CD4-positive, alpha-beta memory T cell (primary cell): ENCODE results near the gene LSM7. TPM values are rescaled to one million over a fixed set of nuclear protein-coding genes. Genes with fewer than 3 reads are reported as not detected.

Source experiments
- CTCF ChIA-PET: fragments of 350-600 bp; sonication (Branson Sonifier 250); formaldehyde crosslinking; loops from one replicate; lab custom pipeline; 2021; ENCODE audit warnings: inconsistent platforms; ENCODE audit not compliant: partially characterized antibody; lab: Charles Lee
- POLR2A ChIA-PET: fragments of 350-600 bp; sonication (Branson Sonifier 250); formaldehyde crosslinking; loops from one replicate; lab custom pipeline; 2021; ENCODE audit not compliant: partially characterized antibody; lab: Charles Lee
- DNase-seq, 5 donors: peaks; one replicate each; pipeline versions ENCODE4 v3.0.0 to v3.0.0-alpha.2; 2020 to 2022; ENCODE audit warnings: mixed read lengths in 1 of 5
- H3K27ac ChIP-seq: one replicate; pipeline ENCODE4 v1.7.0; 2013; ENCODE audit warnings: low read depth, low read length
- H3K27me3 ChIP-seq: 2 replicates; pipeline ENCODE4 v1.7.0; 2013; ENCODE audit warnings: mild to moderate bottlenecking, low read length, moderate library complexity; ENCODE audit not compliant: insufficient read depth
- H3K36me3 ChIP-seq: 2 replicates; pipeline ENCODE4 v1.7.0; 2013; ENCODE audit warnings: mild to moderate bottlenecking, low read length, moderate library complexity; ENCODE audit not compliant: insufficient read depth
- H3K4me1 ChIP-seq: 2 replicates; pipeline ENCODE4 v1.7.0; 2013; ENCODE audit warnings: mild to moderate bottlenecking, low read length, moderate library complexity; ENCODE audit not compliant: insufficient read depth
- H3K4me3 ChIP-seq, 2 donors: one replicate each; pipeline ENCODE4 v1.7.0; 2013; ENCODE audit warnings: low read length in 2 of 2, mild to moderate bottlenecking in 1 of 2
- H3K9me3 ChIP-seq, 2 donors: one replicate each; pipeline ENCODE4 v1.7.0; 2013; ENCODE audit warnings: low read length in 2 of 2, control low read depth in 1 of 2; ENCODE audit not compliant: control insufficient read depth in 1 of 2
- H3K27ac Mint-ChIP-seq, 7 donors: one replicate each; pipeline ENCODE4 v1.8.0; 2020 to 2021; ENCODE audit warnings: mixed read lengths in 7 of 7, mild to moderate bottlenecking in 6 of 7, inconsistent platforms in 3 of 7, moderate library complexity in 3 of 7
- H3K27me3 Mint-ChIP-seq, 2 donors: one replicate each; pipeline ENCODE4 v1.8.0; 2020 to 2021; ENCODE audit warnings: mixed read lengths in 2 of 2
- H3K36me3 Mint-ChIP-seq, 2 donors: one replicate each; pipeline ENCODE4 v1.8.0; 2020 to 2021; ENCODE audit warnings: mixed read lengths in 2 of 2, inconsistent platforms in 1 of 2, mild to moderate bottlenecking in 1 of 2
- H3K4me1 Mint-ChIP-seq, 4 donors: one replicate each; pipeline ENCODE4 v1.8.0; 2020 to 2021; ENCODE audit warnings: mixed read lengths in 4 of 4, mild to moderate bottlenecking in 1 of 4
- H3K4me3 Mint-ChIP-seq, 8 donors: one replicate each; pipeline ENCODE4 v1.8.0; 2020 to 2021; ENCODE audit warnings: mixed read lengths in 8 of 8, mild to moderate bottlenecking in 7 of 8, moderate library complexity in 6 of 8, inconsistent platforms in 3 of 8
- H3K9me3 Mint-ChIP-seq, 8 donors: one replicate each; pipeline ENCODE4 v1.8.0; 2020 to 2021; ENCODE audit warnings: mixed read lengths in 8 of 8, mild to moderate bottlenecking in 5 of 8, inconsistent platforms in 3 of 8, moderate library complexity in 1 of 8
- intact Hi-C: fragments of 100-400 bp; cut with micrococcal nuclease; formaldehyde crosslinking; loops from one replicate; pipeline ENCODE4 v1.15.1; 2023
- polyA plus RNA-seq, 2 donors: library from polyadenylated mRNA; unstranded; fragments of 300-500 nt; fragmentation: Illumina TruSeq; gene quantifications; one replicate each; pipeline ENCODE4 v1.2.3, GENCODE V29; 2021
- total RNA-seq, 2 experiments: library from RNA; stranded (reverse); gene quantifications; one replicate each; pipeline ENCODE4 v1.2.3, GENCODE V29; 2021

Gene LSM7
- total and polyA plus RNA-seq, 4 experiments from 2014 or later: 107 to 171 (median 137) TPM

- DNase-seq: peak in 1 of 5 donors; percentile 19
- no peaks in the 10 kb centered on the region for H3K36me3 ChIP-seq
- H3K27me3 ChIP-seq: no peaks in the 10 kb centered on the region
- no peaks in the 10 kb centered on the region for H3K9me3 Mint-ChIP-seq
- no peaks in the 10 kb centered on the region for H3K36me3 Mint-ChIP-seq
- H3K4me3 ChIP-seq: no peak within 1 kb of the TSS
- POLR2A ChIA-PET: no interaction called here
- H3K4me3 Mint-ChIP-seq: peak within 1 kb of the TSS in 1 of 8 donors; percentile 44
- no peaks in the 10 kb centered on the region for H3K9me3 ChIP-seq
- H3K27me3 Mint-ChIP-seq: peaks cover 10 to 11% of the 10 kb centered on the region in 2 donors
- intact Hi-C loops: no loop called here
- peak within 1 kb of the TSS in 1 of 7 donors; percentile 61 for H3K27ac Mint-ChIP-seq
- H3K4me1 Mint-ChIP-seq: peaks cover 3 to 5% (median 5%) of the 10 kb centered on the region in 4 donors
- CTCF ChIA-PET: no interaction called here
- no peak within 1 kb of the TSS for H3K27ac ChIP-seq
- no peaks in the 10 kb centered on the region for H3K4me1 ChIP-seq
Observed at GRCh38 chr19:2359992-2360685, 31.8 kb upstream of the LSM7 start, which contains the start of gene TMPRSS9. TMPRSS9 (plus strand) TSS chr19:2360265; CDS start chr19:2389786, 29,521 bp downstream.

GRCh38 chr19:2358548-2359173 is 30.3 kb upstream of the LSM7 start:
- no peaks in the 10 kb centered on the region for H3K4me1 ChIP-seq
- no peaks in the 10 kb centered on the region for H3K36me3 Mint-ChIP-seq
- no peaks in the 10 kb centered on the region for H3K36me3 ChIP-seq
- H3K9me3 Mint-ChIP-seq: no peaks in the 10 kb centered on the region
- CTCF ChIA-PET: no interaction called here
- peak in 1 of 5 donors; percentile 7 for DNase-seq
- POLR2A ChIA-PET: no interaction called here
- H3K27me3 Mint-ChIP-seq: peaks cover 6 to 7% of the 10 kb centered on the region in 2 donors
- no peak overlapping the region for H3K27ac ChIP-seq
- no peak overlapping the region for H3K27ac Mint-ChIP-seq
- no peak overlapping the region for H3K4me3 Mint-ChIP-seq
- no peaks in the 10 kb centered on the region for H3K27me3 ChIP-seq
- intact Hi-C loops: no loop called here
- H3K9me3 ChIP-seq: no peaks in the 10 kb centered on the region
- no peak overlapping the region for H3K4me3 ChIP-seq
- H3K4me1 Mint-ChIP-seq: peaks cover 3 to 5% (median 5%) of the 10 kb centered on the region in 4 donors

- Mint-ChIP-seq H3K27me3 (peaks cover 6 to 7% of the 10 kb centered on the region in 2 donors), H3K4me1 (peaks cover 3 to 5% (median 5%) of the 10 kb centered on the region in 4 donors), H3K36me3 (no peaks in the 10 kb centered on the region), H3K9me3 (no peaks in the 10 kb centered on the region), H3K4me3 (no peak overlapping the region), H3K27ac (no peak overlapping the region)
- CTCF ChIA-PET: no interaction called here
- Histone ChIP-seq H3K27ac (no peak overlapping the region), H3K4me3 (no peak overlapping the region), H3K36me3 (no peaks in the 10 kb centered on the region), H3K4me1 (no peaks in the 10 kb centered on the region), H3K9me3 (no peaks in the 10 kb centered on the region), H3K27me3 (no peaks in the 10 kb centered on the region)
- POLR2A ChIA-PET: no interaction called here
- intact Hi-C loops: no loop called here
- DNase-seq: peak in 1 of 5 donors; percentile 6
Observed at GRCh38 chr19:2357279-2358206, 29.2 kb upstream of the LSM7 start.

- Histone ChIP-seq H3K9me3 (no peaks in the 10 kb centered on the region), H3K36me3 (no peaks in the 10 kb centered on the region), H3K4me3 (no peak overlapping the region), H3K27me3 (no peaks in the 10 kb centered on the region), H3K27ac (no peak overlapping the region), H3K4me1 (no peaks in the 10 kb centered on the region)
- ChIA-PET POLR2A (no interaction called here), CTCF (no interaction called here)
- no peak overlapping the region for H3K4me3 Mint-ChIP-seq
- H3K27ac Mint-ChIP-seq: peak overlapping the region in 1 of 7 donors; percentile 23
- H3K9me3 Mint-ChIP-seq: no peaks in the 10 kb centered on the region
- intact Hi-C loops: no loop called here
- peaks cover 6% of the 10 kb centered on the region in 2 donors for H3K27me3 Mint-ChIP-seq
- peaks cover 0 to 1% of the 10 kb centered on the region in 2 donors for H3K36me3 Mint-ChIP-seq
- DNase-seq: peak in 1 of 5 donors; percentile 9
- H3K4me1 Mint-ChIP-seq: peaks cover 3 to 5% (median 5%) of the 10 kb centered on the region in 4 donors
Observed at GRCh38 chr19:2356036-2356646, 27.8 kb upstream of the LSM7 start.

- H3K9me3 ChIP-seq: no peaks in the 10 kb centered on the region
- peaks cover 0 to 1% of the 10 kb centered on the region in 2 donors for H3K36me3 Mint-ChIP-seq
- no peak for DNase-seq
- no peak overlapping the region for H3K4me3 Mint-ChIP-seq
- H3K9me3 Mint-ChIP-seq: no peaks in the 10 kb centered on the region
- H3K27ac Mint-ChIP-seq: no peak overlapping the region
- H3K27me3 ChIP-seq: no peaks in the 10 kb centered on the region
- no peaks in the 10 kb centered on the region for H3K4me1 ChIP-seq
- H3K4me3 ChIP-seq: no peak overlapping the region
- POLR2A ChIA-PET: no interaction called here
- CTCF ChIA-PET: no interaction called here
- peaks cover under 1 to 2% (median 1%) of the 10 kb centered on the region in 4 donors for H3K4me1 Mint-ChIP-seq
- intact Hi-C loops: no loop called here
- peaks cover 2% of the 10 kb centered on the region for H3K36me3 ChIP-seq
- H3K27ac ChIP-seq: no peak overlapping the region
- H3K27me3 Mint-ChIP-seq: peaks cover 1% of the 10 kb centered on the region in 2 donors
Observed at GRCh38 chr19:2355168-2356035, 27.0 kb upstream of the LSM7 start.

- no peaks in the 10 kb centered on the region for H3K4me1 Mint-ChIP-seq
- CTCF ChIA-PET: no interaction called here
- intact Hi-C loops: no loop called here
- Histone ChIP-seq H3K4me1 (no peaks in the 10 kb centered on the region), H3K27ac (no peak overlapping the region), H3K9me3 (no peaks in the 10 kb centered on the region), H3K27me3 (no peaks in the 10 kb centered on the region), H3K36me3 (peaks cover 9% of the 10 kb centered on the region), H3K4me3 (no peak overlapping the region)
- DNase-seq: peak in 1 of 5 donors; percentile 14
- no peaks in the 10 kb centered on the region for H3K9me3 Mint-ChIP-seq
- H3K36me3 Mint-ChIP-seq: peaks cover 0 to 1% of the 10 kb centered on the region in 2 donors
- no peak overlapping the region for H3K4me3 Mint-ChIP-seq
- no peaks in the 10 kb centered on the region for H3K27me3 Mint-ChIP-seq
- POLR2A ChIA-PET: no interaction called here
- H3K27ac Mint-ChIP-seq: no peak overlapping the region
Observed at GRCh38 chr19:2354670-2355069, 26.3 kb upstream of the LSM7 start.
